Activated T-cell treated with anti-CD3 and anti-CD28 coated beads, Interleukin-2, amount 50 U/mL, for 1 hour (primary cell): ENCODE results near the gene POU5F1.
"Not testable (repeated sequence)": the region's sequence is repeated elsewhere in the genome, so short reads cannot be mapped to it uniquely, and the experiment has no call there.

Source experiments
- DNase-seq: peaks from one replicate; pipeline ENCODE4 v3.0.0-alpha.2; 2020

Gene POU5F1

GRCh38 chr6:31190488-31190887 is 20.0 kb upstream of the POU5F1 start:
- DNase-seq = no peak

DNA sequence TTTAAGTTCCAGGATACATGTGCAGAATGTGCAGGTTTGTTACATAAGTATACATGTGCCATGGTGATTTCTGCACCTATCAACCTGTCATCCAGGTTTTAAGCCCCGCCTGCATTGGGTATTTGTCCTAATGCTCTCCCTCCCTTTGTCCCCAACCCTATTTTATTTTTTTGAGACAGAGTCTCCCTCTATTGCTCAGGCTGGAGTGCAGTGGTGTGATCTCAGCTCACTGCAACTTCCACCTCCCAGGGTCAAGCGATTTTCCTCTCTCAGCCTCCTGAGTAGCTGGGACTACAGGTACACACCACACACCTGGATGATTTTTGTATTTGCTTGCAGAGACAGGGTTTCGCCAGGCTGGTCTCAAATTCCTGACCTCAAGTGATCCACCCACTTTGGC is 18.7 kb upstream of the POU5F1 start:
- DNase-seq = not testable (repeated sequence)

DNA sequence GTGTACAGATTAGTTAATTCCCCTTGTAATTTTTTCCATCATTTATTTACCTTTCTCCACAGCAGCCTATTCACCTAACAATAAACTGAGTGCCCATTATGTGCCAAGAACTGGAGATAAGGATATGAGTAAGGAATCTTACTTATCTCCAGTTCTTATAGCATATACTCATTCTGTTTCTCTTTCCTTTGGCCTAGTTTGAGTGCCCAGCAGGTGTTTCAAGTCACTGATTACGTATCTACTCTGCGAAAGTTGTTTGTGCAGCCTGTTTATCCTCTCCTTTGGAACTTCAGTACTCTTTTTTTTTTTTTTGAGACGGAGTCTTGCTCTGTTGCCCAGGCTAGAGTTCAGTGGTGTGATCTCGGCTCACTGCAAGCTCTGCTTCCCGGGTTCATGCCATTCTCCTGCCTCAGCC is 17.3 kb upstream of the POU5F1 start:
- DNase-seq = no peak

GRCh38 chr6:31186052-31186734 is 15.7 kb upstream of the POU5F1 start:
- no peak for DNase-seq

DNA sequence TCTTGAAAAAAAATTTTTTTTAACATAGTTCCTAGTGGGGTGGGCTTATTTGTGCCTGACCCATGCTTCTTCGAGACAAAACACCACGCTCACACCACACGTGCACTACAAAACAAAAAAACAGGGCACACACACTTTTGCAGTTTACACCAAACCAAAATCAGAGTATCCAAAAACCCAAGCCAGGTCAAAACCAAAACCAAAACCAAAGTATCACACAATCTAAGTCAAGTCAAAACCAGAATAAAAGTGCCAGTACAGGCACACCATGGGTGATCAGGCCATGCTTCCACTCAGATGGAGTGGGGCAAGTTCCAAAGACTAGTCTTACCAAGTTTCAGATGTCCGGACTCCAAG is 15.2 kb upstream of the POU5F1 start:
- not testable (repeated sequence) for DNase-seq

DNA sequence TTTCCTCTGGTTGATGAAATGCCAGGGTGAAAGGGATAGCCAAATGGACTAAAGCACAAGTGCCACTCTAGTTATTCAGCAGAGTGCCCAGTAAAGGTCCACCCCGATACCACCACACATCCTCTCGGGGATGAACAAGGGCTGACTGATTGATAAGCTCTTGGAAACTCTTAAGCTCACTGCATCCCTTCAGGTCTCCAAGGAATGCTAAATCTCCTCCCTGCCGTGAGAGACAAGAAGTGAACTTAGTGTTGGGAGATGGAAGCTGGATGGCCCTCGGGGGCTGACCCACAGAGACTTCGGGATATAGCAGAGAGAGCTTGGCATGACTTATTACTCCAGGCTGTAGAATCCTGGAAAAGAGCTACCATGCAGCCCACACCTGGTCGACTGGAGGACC is 13.4 kb upstream of the POU5F1 start:
- DNase-seq = not testable (repeated sequence)

DNA sequence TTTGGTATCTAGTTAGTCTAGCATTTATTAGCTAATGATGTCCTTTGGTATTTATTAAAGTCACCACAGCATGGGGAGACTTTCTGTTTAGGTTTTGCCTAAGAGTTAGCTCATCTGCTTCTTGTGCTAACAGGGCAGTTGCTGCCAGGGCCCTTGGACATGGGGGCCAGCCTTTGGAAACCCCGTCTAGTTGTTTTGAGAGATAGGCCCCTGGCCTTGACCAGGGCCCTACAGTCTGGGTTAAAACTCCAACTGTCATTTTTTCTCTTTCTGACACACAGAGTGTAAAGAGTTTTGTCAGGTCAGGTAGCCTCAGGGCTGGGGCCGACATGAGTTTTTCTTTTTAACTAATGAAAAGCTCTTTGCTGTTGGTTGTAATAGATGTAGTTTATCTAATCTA is 12.8 kb upstream of the POU5F1 start:
- not testable (repeated sequence) for DNase-seq

DNA sequence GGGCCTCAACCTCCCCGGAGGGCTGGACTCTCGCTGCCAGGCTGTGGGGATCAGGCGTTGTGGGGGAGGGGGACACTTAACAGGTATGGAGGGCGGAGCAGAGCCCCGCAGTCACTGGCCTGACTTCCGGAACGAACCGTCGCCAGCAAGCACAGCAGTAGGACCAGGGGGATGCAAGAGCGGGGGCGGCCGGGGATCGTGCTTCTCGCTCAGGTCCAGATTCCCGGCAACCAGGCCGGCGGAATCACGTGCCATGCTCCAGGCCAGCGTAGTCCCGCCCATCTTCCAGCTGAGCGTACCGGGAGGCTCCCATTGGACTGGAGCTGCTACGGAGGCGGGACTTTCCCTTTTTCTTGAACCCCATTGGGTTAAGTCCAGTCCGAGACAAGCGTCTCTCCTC is 10.0 kb upstream of the POU5F1 start:
- DNase-seq = peak; percentile 60

DNA sequence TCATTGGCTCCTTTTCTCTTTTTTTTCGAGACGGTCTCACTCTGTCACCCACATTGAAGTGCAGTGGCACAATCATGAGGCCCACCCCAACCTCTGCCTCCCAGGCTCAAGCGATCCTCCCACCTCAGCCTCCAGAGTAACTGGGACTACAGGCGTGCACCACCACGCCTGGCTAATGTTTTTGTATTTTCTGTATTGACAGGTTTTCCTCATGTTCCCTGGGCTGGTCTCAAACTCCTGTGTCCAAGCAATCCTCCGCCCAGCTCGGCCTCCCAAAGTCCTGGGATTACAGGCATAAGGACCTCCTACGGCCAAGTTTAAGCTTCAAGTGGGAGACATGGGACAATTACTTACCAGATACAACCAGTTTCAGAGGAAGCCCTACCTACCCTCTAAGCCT is 9.4 kb upstream of the POU5F1 start:
- DNase-seq = no peak

GRCh38 chr6:31179042-31179386 is 8.5 kb upstream of the POU5F1 start:
- no peak for DNase-seq

DNA sequence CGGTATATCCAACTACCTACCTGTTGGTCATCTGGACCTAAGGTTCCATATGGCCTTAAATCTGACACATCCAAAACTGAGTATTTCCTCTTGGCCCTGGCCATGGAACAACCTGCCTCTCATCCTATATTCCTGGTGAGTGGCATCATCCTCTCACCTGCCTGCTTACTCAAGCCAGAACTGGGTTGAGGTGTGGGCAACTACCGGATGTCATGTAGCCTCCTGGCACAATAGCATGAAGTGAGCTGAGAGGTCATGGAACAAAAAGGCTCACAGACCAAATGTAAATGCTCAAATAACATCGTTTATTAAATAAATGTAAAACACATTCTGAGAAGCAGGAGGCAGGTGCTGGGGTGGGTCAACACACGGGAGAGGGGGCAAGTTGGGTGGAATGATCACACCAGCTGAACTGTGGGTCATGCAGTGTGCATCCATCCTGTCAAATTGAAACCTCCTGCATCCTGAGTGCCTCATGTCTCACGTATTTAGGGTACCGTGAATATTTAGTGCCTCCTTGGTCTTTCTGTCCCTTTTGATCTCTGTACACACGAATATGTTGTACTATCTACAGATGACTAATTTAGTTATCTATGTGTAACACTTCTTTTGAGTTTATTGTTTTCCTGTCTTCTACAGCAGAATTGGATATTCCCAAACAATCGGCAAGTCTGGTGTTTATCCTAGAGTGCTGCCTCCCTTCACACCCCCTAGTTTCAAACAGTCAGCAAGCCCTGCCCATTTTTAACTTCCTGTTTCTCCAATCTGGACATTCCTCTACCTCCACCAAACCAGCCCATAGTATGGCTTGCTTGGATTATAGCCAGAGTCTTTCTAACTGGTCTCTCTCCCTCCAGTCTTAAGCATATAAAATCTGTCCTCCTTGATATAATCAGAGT is 7.9 kb upstream of the POU5F1 start:
- DNase-seq = no peak

DNA sequence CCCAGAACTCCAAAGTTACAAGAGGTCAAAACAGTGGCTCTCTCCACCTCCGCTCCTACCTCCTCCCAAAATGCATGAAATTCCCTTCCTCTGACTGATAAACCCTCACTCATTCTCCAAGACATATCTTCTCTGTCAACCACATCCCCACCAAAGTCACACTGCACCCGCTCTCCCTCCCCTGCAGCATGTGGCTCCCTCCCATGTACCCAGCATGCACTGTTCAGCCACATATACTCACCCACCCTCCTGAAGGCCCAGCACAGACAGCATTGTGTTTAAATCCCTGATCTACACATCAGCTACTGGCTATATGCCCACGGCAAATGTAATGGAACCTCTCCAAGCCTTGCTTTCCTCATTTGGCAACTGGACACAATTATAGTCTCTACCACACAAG is 5.5 kb upstream of the POU5F1 start:
- DNase-seq = no peak

DNA sequence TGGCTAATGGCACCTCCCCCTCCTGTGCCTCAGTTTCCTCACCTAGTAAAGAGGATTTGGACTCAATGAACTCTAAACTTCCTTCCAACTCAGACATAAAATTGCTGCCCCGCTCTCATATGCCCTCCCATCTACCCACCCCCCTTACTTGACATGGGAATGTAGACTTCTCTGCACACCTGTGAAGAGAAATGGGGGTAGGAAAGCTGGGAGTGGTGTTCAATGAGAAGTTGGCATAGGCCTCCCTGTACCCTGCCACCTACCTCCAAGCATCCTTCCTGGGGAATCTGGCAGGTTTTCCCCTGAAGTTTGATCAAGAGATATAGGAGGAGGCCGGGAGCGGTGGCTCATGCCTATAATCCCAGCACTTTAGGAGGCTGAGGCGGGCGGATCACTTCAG is 3.9 kb upstream of the POU5F1 start:
- DNase-seq = no peak

DNA sequence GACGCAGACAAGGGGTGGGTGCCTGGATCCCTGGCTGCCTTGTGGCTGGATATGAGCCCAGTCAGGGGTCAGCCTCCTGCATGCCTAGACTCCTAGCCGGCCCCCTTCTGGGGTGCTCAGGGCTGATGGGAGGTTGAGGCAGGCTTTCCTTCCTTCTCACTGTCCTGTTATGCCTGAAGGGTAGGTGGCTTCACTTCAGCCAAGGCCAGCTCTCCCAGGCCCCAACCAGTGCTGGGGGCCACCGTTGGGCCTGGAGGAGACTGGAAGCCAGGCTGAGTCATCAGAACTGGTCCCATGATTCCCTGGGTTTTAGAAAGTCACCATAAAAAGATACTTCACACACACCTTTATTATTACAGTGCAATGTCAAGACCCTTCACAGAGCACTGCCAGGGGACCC is 2.9 kb upstream of the POU5F1 start:
- no peak for DNase-seq

- DNase-seq = no peak
Measured at GRCh38 chr6:31172973-31173384, 2.5 kb upstream of the POU5F1 start.

GRCh38 chr6:31171931-31172905 is 1.7 kb upstream of the POU5F1 start:
- DNase-seq = no peak

DNA sequence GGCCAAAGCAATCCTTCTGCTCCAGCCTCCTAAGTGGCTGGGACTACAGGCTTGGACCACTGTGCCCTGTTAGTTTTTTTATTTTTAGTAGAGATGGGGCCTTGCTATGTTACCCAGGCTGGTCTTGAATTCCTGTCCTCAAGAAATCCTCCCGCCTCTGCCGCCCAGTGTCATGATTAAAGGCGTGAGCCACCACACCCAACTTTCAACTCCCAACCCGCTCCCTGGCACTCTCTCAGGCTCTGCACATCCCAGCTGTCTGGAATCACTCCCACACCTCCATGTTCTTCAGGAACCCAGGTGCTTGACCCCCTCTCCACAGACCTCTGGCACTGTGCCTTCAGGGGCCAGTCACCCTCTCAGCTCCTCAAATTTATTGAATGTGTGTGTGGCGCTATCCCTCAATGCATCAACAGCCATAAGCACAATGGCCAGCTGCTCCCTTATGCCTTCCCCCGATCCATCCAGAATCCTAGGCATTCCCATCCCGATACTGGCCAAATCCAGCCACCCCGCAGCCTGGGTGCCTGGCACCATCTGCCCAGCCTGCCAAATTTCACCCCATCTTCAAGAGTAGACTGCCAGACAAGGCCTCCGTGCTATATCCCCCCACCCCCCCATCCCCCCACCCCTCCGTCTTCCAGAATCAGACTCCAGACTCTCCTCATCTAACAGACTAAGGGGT is 647 bp upstream of the POU5F1 start:
- DNase-seq = no peak

DNA sequence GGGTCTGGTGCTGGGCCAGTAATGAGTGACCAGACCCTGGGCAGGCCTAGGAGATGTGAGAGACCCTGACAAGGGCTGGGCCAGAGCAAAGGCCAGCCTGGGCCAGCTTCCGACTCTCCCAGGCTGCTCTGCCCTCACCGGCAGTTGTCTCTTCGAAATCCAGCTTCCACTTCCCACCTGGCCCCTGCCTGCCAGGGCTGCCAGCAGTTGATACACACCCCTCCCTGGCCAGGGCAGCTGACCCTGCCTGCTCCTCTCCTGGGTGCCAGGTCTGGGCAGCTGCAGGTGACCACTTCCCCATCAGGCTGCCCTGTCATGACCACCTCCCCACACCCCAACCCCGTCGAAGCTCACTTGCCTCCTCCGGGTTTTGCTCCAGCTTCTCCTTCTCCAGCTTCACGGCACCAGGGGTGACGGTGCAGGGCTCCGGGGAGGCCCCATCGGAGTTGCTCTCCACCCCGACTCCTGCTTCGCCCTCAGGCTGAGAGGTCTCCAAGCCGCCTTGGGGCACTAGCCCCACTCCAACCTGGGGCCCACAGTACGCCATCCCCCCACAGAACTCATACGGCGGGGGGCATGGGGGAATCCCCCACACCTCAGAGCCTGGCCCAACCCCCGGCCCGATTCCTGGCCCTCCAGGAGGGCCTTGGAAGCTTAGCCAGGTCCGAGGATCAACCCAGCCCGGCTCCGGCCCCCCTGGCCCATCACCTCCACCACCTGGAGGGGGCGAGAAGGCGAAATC is 453 bp downstream of the POU5F1 start:
- DNase-seq = not testable (repeated sequence)

GRCh38 chr6:31169123-31169857 is 1.2 kb downstream of the POU5F1 start:
- DNase-seq = no peak

GRCh38 chr6:31168606-31169005 is 1.9 kb downstream of the POU5F1 start:
- DNase-seq = no peak

DNA sequence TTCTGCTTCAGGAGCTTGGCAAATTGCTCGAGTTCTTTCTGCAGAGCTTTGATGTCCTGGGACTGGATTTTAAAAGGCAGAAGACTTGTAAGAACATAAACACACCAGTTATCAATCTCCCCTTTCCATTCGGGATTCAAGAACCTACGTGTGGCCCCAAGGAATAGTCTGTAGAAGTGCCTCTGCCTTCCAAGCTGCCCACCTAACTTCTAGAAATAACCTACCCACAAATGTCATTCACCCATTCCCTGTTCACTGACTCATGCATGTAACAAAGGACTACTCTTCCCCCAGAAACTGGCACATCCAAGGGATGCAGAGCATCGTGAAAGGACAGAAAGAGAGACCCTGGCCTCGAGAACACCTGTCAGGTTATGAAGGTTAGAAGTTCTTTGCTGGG is 4.5 kb downstream of the POU5F1 start:
- DNase-seq = no peak
